Panc1 (cell line): Measurements from ENCODE around the gene EFL1. TPM values are rescaled to one million over a fixed set of nuclear protein-coding genes. Genes with fewer than 3 reads are reported as not detected.

Source experiments
- ATAC-seq: fragments of 200-7000 bp; cut with Tn5 transposase; 2 replicates; pipeline ENCODE4 v1.9.1; 2020; ENCODE audit warnings: mild to moderate bottlenecking, moderate library complexity
- BruUV-seq: library from RNA; stranded (reverse); fragments of 400-500 nt; replicated peaks from 2 replicates; lab custom pipeline; 2021; lab: Mats Ljungman, UMichigan
- CTCF ChIA-PET: fragments of 300-600 bp; sonication (Branson Sonifier 250); formaldehyde crosslinking; loops from one replicate; lab custom pipeline; 2022; ENCODE audit warnings: antibody characterized with exemption; lab: Charles Lee
- POLR2A ChIA-PET: fragments of 300-600 bp; sonication (Branson Sonifier 250); formaldehyde crosslinking; loops from one replicate; lab custom pipeline; 2022; ENCODE audit warnings: antibody characterized with exemption; lab: Charles Lee
- DNase-seq: peaks from one replicate; pipeline ENCODE4 v3.0.0-alpha.2; 2010; ENCODE audit warnings: low read depth, low spot score
- H3K27ac ChIP-seq: 2 replicates; pipeline ENCODE4 v1.5.1; 2011; ENCODE audit warnings: mild to moderate bottlenecking, low read length, inconsistent platforms
- H3K27me3 ChIP-seq: fragments of 200-500 bp; sonication (Bioruptor generic); 2 replicates; pipeline ENCODE4 v1.6.0; 2014; ENCODE audit warnings: low read length, inconsistent platforms; ENCODE audit not compliant: control insufficient read depth, insufficient read depth
- H3K36me3 ChIP-seq: fragments of 200-500 bp; sonication (Bioruptor generic); 2 replicates; pipeline ENCODE4 v1.5.1; 2014; ENCODE audit warnings: inconsistent platforms, mild to moderate bottlenecking, low read length, moderate library complexity; ENCODE audit not compliant: control insufficient read depth, insufficient read depth
- H3K4me1 ChIP-seq: 2 replicates; pipeline ENCODE4 v1.5.1; 2011; ENCODE audit warnings: inconsistent platforms, mild to moderate bottlenecking, low read length, moderate library complexity; ENCODE audit not compliant: control insufficient read depth, insufficient read depth
- H3K4me3 ChIP-seq, 2 experiments: 2 replicates each; pipeline ENCODE4 v1.5.1; 2011 to 2012; ENCODE audit warnings: low read depth in 2 of 2, low read length in 2 of 2, mild to moderate bottlenecking in 2 of 2, inconsistent platforms in 1 of 2, moderate library complexity in 1 of 2
- H3K9me3 ChIP-seq: fragments of 200-500 bp; sonication (Bioruptor generic); 2 replicates; pipeline ENCODE4 v1.5.1; 2014; ENCODE audit warnings: low read depth, mild to moderate bottlenecking, inconsistent platforms, low read length, moderate library complexity; ENCODE audit not compliant: control insufficient read depth, insufficient read depth
- POLR2AphosphoS5 ChIP-seq: IDR thresholded peaks from 2 replicates; pipeline ENCODE4 v1.6.1; 2012; ENCODE audit warnings: mild to moderate bottlenecking, low read depth, low read length, moderate library complexity
- SIN3A ChIP-seq: IDR thresholded peaks from 2 replicates; pipeline ENCODE4 v1.6.1; 2012; ENCODE audit warnings: low read depth, mild to moderate bottlenecking, low read length, moderate library complexity, borderline replicate concordance; ENCODE audit not compliant: insufficient read depth
- TCF7L2 ChIP-seq: IDR thresholded peaks from 2 replicates; pipeline ENCODE4 v1.6.1; 2011; ENCODE audit warnings: mild to moderate bottlenecking, low read depth, low read length, inconsistent platforms
- in situ Hi-C: cut with HindIII; loops from 2 replicates; pipeline ENCODE4 v1.10.0; 2016; ENCODE audit warnings: low sequenced_read_pairs, low pct_unique_long_range_greater_than_20kb
- intact Hi-C: fragments of 100-400 bp; cut with micrococcal nuclease; formaldehyde crosslinking; loops from one replicate; pipeline ENCODE4 v1.10.0; 2022; ENCODE audit not compliant: unreplicated experiment
- total RNA-seq: library from RNA; stranded (reverse); gene quantifications from one replicate; pipeline ENCODE4 v1.2.1, GENCODE V29; 2021; ENCODE audit not compliant: unreplicated experiment
- TF ChIP-seq, protein P1 (sequence below): fragments of 450-650 bp; IDR thresholded peaks from 2 replicates; pipeline ENCODE4 v1.5.1; 2017; ENCODE audit warnings: mild to moderate bottlenecking
- TF ChIP-seq, protein P2 (sequence below), 2 experiments: IDR thresholded peaks; 2 replicates each; pipeline ENCODE4 v1.6.1; 2011 to 2012; ENCODE audit warnings: low read depth in 2 of 2, control low read depth in 1 of 2, low read length in 1 of 2, mild to moderate bottlenecking in 1 of 2, moderate library complexity in 1 of 2; ENCODE audit not compliant: insufficient read depth in 1 of 2

Gene EFL1
- total RNA-seq, 1 experiment from 2014 or later: 20.2 TPM

DNA sequence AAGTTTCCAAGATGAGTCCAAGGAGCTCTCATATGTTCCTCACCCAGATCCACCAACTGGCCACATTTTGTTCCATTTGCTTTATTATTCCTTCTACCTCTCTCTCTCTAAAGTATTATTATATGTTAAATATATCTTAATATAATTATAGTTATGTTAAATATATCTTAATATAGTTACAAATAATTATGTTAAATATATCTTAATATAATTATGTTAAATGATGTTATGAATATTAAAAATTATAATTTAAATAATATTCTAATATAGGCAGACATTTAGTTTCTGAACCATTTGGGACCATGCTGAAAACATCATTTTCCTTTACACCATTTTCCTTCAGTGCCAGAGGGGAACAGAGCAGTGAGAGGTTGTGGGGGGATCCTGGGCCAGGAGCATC lies 166.7 kb downstream of the EFL1 start:
- Histone ChIP-seq H3K27me3 (no peaks in the 10 kb centered on the region), H3K27ac (no peak overlapping the region), H3K36me3 (no peaks in the 10 kb centered on the region), H3K4me1 (no peaks in the 10 kb centered on the region), H3K9me3 (no peaks in the 10 kb centered on the region), H3K4me3 (no peak overlapping the region)
- in situ Hi-C loops: no loop called here
- ChIA-PET CTCF (no interaction called here), POLR2A (no interaction called here)
- intact Hi-C loops: no loop called here
- ATAC-seq (no peak), DNase-seq (no peak)
- no TSS peak for BruUV-seq
- TF ChIP-seq TCF7L2: no peak
- TF ChIP-seq POLR2AphosphoS5: no peak
- TF ChIP-seq, protein P1, sequence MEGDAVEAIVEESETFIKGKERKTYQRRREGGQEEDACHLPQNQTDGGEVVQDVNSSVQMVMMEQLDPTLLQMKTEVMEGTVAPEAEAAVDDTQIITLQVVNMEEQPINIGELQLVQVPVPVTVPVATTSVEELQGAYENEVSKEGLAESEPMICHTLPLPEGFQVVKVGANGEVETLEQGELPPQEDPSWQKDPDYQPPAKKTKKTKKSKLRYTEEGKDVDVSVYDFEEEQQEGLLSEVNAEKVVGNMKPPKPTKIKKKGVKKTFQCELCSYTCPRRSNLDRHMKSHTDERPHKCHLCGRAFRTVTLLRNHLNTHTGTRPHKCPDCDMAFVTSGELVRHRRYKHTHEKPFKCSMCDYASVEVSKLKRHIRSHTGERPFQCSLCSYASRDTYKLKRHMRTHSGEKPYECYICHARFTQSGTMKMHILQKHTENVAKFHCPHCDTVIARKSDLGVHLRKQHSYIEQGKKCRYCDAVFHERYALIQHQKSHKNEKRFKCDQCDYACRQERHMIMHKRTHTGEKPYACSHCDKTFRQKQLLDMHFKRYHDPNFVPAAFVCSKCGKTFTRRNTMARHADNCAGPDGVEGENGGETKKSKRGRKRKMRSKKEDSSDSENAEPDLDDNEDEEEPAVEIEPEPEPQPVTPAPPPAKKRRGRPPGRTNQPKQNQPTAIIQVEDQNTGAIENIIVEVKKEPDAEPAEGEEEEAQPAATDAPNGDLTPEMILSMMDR: no peak
- TF ChIP-seq SIN3A: no peak
- TF ChIP-seq, protein P2, sequence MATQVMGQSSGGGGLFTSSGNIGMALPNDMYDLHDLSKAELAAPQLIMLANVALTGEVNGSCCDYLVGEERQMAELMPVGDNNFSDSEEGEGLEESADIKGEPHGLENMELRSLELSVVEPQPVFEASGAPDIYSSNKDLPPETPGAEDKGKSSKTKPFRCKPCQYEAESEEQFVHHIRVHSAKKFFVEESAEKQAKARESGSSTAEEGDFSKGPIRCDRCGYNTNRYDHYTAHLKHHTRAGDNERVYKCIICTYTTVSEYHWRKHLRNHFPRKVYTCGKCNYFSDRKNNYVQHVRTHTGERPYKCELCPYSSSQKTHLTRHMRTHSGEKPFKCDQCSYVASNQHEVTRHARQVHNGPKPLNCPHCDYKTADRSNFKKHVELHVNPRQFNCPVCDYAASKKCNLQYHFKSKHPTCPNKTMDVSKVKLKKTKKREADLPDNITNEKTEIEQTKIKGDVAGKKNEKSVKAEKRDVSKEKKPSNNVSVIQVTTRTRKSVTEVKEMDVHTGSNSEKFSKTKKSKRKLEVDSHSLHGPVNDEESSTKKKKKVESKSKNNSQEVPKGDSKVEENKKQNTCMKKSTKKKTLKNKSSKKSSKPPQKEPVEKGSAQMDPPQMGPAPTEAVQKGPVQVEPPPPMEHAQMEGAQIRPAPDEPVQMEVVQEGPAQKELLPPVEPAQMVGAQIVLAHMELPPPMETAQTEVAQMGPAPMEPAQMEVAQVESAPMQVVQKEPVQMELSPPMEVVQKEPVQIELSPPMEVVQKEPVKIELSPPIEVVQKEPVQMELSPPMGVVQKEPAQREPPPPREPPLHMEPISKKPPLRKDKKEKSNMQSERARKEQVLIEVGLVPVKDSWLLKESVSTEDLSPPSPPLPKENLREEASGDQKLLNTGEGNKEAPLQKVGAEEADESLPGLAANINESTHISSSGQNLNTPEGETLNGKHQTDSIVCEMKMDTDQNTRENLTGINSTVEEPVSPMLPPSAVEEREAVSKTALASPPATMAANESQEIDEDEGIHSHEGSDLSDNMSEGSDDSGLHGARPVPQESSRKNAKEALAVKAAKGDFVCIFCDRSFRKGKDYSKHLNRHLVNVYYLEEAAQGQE (IDR thresholded peaks at IDR 0.05; ENCODE audit: insufficient read depth in 1 of 2, low read depth in 2 of 2, low read length in 1 of 2): no peak

- CTCF ChIA-PET: no interaction called here
- TF ChIP-seq TCF7L2: no peak
- TF ChIP-seq POLR2AphosphoS5: no peak
- no peak for TF ChIP-seq SIN3A
- TF ChIP-seq, protein P2 (IDR thresholded peaks at IDR 0.05; ENCODE audit: insufficient read depth in 1 of 2, low read depth in 2 of 2, low read length in 1 of 2): no peak
- TF ChIP-seq, protein P1: no peak
- no peak overlapping the region for H3K4me3 ChIP-seq
- no peaks in the 10 kb centered on the region for H3K4me1 ChIP-seq
- intact Hi-C loops (no loop called here), in situ Hi-C loops (no loop called here)
- ATAC-seq (no peak), DNase-seq (peak; percentile 27)
- no TSS peak for BruUV-seq
- H3K36me3 ChIP-seq: no peaks in the 10 kb centered on the region
- H3K27ac ChIP-seq: no peak overlapping the region
- POLR2A ChIA-PET: no interaction called here
- H3K9me3 ChIP-seq: no peaks in the 10 kb centered on the region
- H3K27me3 ChIP-seq: peaks cover 5% of the 10 kb centered on the region; the same call in 1 of the 2 replicates
Observed at GRCh38 chr15:82093774-82094211, 168.7 kb downstream of the EFL1 start.
